MM.1S (cell line): ENCODE measurements around the gene WDR26.

Source experiments
- DNase-seq: peaks from one replicate; pipeline ENCODE4 v3.0.0-alpha.2; 2015
- H2AFZ ChIP-seq: fragments of 300-600 bp; sonication (generic); 2 replicates; pipeline ENCODE4 v1.6.0; 2016; ENCODE audit warnings: antibody characterized with exemption, low read length
- H3F3A ChIP-seq: fragments of 300-600 bp; sonication (generic); 2 replicates; pipeline ENCODE4 v1.6.1; 2016; ENCODE audit warnings: mild to moderate bottlenecking, antibody characterized with exemption, low read length, moderate library complexity, mixed read lengths; ENCODE audit not compliant: insufficient read depth
- H3K27ac ChIP-seq: fragments of 300-600 bp; sonication (generic); 2 replicates; pipeline ENCODE4 v1.5.1; 2016; ENCODE audit warnings: mild to moderate bottlenecking, low read length
- H3K27me3 ChIP-seq: fragments of 300-600 bp; sonication (generic); replicated peaks from 2 replicates; pipeline ENCODE4 v1.6.0; 2016; ENCODE audit warnings: low read length; ENCODE audit not compliant: insufficient read depth
- H3K36me3 ChIP-seq: fragments of 300-600 bp; sonication (generic); replicated peaks from 2 replicates; pipeline ENCODE4 v1.6.1; 2016; ENCODE audit warnings: mild to moderate bottlenecking, low read length, mixed read lengths; ENCODE audit not compliant: insufficient read depth
- H3K4me1 ChIP-seq: fragments of 300-600 bp; sonication (generic); 2 replicates; pipeline ENCODE4 v1.6.1; 2016; ENCODE audit warnings: low read length, mixed read lengths
- H3K4me2 ChIP-seq: fragments of 300-600 bp; sonication (generic); 2 replicates; pipeline ENCODE4 v1.6.0; 2016; ENCODE audit warnings: low read depth, low read length
- H3K4me3 ChIP-seq: fragments of 300-600 bp; sonication (generic); 2 replicates; pipeline ENCODE4 v1.5.1; 2016; ENCODE audit warnings: low read length, mixed read lengths
- H3K79me2 ChIP-seq: fragments of 300-600 bp; sonication (generic); 2 replicates; pipeline ENCODE4 v1.6.1; 2016; ENCODE audit warnings: mixed run types, low read length, mixed read lengths
- H3K9ac ChIP-seq: fragments of 300-600 bp; sonication (generic); 2 replicates; pipeline ENCODE4 v1.6.1; 2016; ENCODE audit warnings: low read length, mixed read lengths
- H3K9me2 ChIP-seq: fragments of 300-600 bp; sonication (generic); replicated peaks from 2 replicates; pipeline ENCODE4 v1.6.1; 2016; ENCODE audit warnings: mild to moderate bottlenecking, low read length, mixed read lengths; ENCODE audit not compliant: insufficient read depth
- H3K9me3 ChIP-seq: fragments of 300-600 bp; sonication (generic); replicated peaks from 2 replicates; pipeline ENCODE4 v1.6.1; 2016; ENCODE audit warnings: mild to moderate bottlenecking, low read length, mixed read lengths; ENCODE audit not compliant: insufficient read depth
- H4K20me1 ChIP-seq: fragments of 300-600 bp; sonication (generic); 2 replicates; pipeline ENCODE4 v1.6.1; 2016; ENCODE audit warnings: mild to moderate bottlenecking, low read length, moderate library complexity, mixed read lengths; ENCODE audit not compliant: insufficient read depth
- CTCF ChIP-seq: fragments of 300-600 bp; sonication (generic); IDR thresholded peaks from 2 replicates; pipeline ENCODE4 v1.5.1; 2016; ENCODE audit warnings: antibody characterized with exemption, low read length, mixed read lengths
- EZH2 ChIP-seq: fragments of 300-600 bp; sonication (generic); optimal IDR thresholded peaks from 2 replicates; pipeline ENCODE3; 2017; ENCODE audit warnings: low read depth, mild to moderate bottlenecking, antibody characterized with exemption, low read length, mixed read lengths
- EZH2phosphoT487 ChIP-seq: fragments of 300-600 bp; sonication (generic); IDR thresholded peaks from 2 replicates; pipeline ENCODE4 v1.6.1; 2018; ENCODE audit warnings: antibody characterized with exemption, low read length

WDR26 gene

GRCh38 chr1:224358237-224358636 is 76.4 kb downstream of the WDR26 start:
- Histone ChIP-seq H3K4me2 (no peak overlapping the region; the same call in 1 of the 2 replicates), H3F3A (no peaks in the 10 kb centered on the region), H3K9me3 (no peaks in the 10 kb centered on the region), H3K79me2 (peaks cover 55% of the 10 kb centered on the region), H3K4me3 (no peak overlapping the region), H3K36me3 (no peaks in the 10 kb centered on the region), H3K27me3 (no peaks in the 10 kb centered on the region), H2AFZ (no peak overlapping the region), H3K9ac (no peak overlapping the region), H3K27ac (no peak overlapping the region), H3K9me2 (no peaks in the 10 kb centered on the region), H3K4me1 (peaks cover 9% of the 10 kb centered on the region), H4K20me1 (no peaks in the 10 kb centered on the region)
- TF ChIP-seq EZH2 (no peak), CTCF (no peak), EZH2phosphoT487 (no peak)
- DNase-seq, result no peak

GRCh38 chr1:224357626-224358124 is 76.9 kb downstream of the WDR26 start:
- no peaks in the 10 kb centered on the region for H4K20me1 ChIP-seq
- H3K9ac ChIP-seq, result peak overlapping the region; percentile 55
- H3K27me3 ChIP-seq, result no peaks in the 10 kb centered on the region
- H3F3A ChIP-seq, result no peaks in the 10 kb centered on the region
- H3K4me3 ChIP-seq, result peak overlapping the region; percentile 81
- no peaks in the 10 kb centered on the region for H3K9me2 ChIP-seq
- H3K27ac ChIP-seq, result no peak overlapping the region
- no peak for DNase-seq
- no peak for TF ChIP-seq EZH2
- TF ChIP-seq EZH2phosphoT487, result no peak
- no peak for TF ChIP-seq CTCF
- peaks cover 9% of the 10 kb centered on the region for H3K4me1 ChIP-seq
- peaks cover 50% of the 10 kb centered on the region for H3K79me2 ChIP-seq
- no peaks in the 10 kb centered on the region for H3K9me3 ChIP-seq
- peak overlapping the region; percentile 88 for H3K4me2 ChIP-seq
- H3K36me3 ChIP-seq, result no peaks in the 10 kb centered on the region
- H2AFZ ChIP-seq, result peak overlapping the region; percentile 80

GRCh38 chr1:224356685-224357625 is 77.6 kb downstream of the WDR26 start, which contains the start of gene CNIH4:
Gene CNIH4, plus strand, starts transcription at chr1:224356879. Its CDS starts 46 bp downstream, at chr1:224356925.
- Histone ChIP-seq H3K9ac (peak within 1 kb of the TSS; percentile 55), H3K9me3 (no peaks in the 10 kb centered on the region), H3K27ac (no peak within 1 kb of the TSS), H3K36me3 (no peaks in the 10 kb centered on the region), H3K9me2 (no peaks in the 10 kb centered on the region), H3K79me2 (peaks cover 45% of the 10 kb centered on the region), H4K20me1 (no peaks in the 10 kb centered on the region), H3K4me1 (peaks cover 9% of the 10 kb centered on the region), H2AFZ (peak within 1 kb of the TSS; percentile 80), H3F3A (no peaks in the 10 kb centered on the region), H3K27me3 (no peaks in the 10 kb centered on the region), H3K4me3 (peak within 1 kb of the TSS; percentile 81), H3K4me2 (peak within 1 kb of the TSS; percentile 88)
- no peak for TF ChIP-seq EZH2phosphoT487
- no peak for TF ChIP-seq EZH2
- no peak for TF ChIP-seq CTCF
- DNase-seq, result peak; percentile 99
